ENCODE data around the gene CALD1. TPM values are rescaled to one million over a fixed set of nuclear protein-coding genes. Genes with fewer than 3 reads are reported as not detected.

CALD1 gene
- total RNA-seq, 1 experiment from 2014 or later, result 22.1 TPM

DNA sequence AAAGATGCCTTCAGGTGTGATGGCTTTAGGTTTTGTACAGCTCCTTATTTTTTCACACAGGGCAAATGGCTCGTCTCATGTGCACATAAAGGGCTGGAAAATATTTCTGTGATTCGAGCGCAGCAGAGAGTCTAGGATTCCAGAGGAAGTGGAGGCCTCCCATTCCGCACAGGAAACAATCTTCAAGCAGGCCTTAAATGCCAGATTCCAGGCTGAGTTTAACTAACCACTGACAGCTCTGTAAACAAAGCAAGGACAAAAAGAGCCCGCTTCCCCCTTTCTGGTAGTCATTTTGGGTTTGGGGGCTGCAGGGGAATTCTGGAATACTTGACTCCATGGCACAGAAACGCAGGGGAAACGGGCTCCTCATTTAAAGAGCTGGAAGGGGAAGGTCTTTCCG lies 87.2 kb downstream of the CALD1 start:
- TF ChIP-seq EZH2 (IDR thresholded peaks at IDR 0.05; ENCODE audit: low read length, unreplicated experiment) (no peak), CTCF (conservative IDR thresholded peaks at IDR 0.05; ENCODE audit: low read depth, low read length) (no peak), EZH2phosphoT487 (IDR thresholded peaks at IDR 0.05; ENCODE audit: borderline replicate concordance, low read length) (no peak)
- Histone ChIP-seq H3K9ac (ENCODE audit: low read length) (no peak overlapping the region), H3K9me3 (ENCODE audit: low read length) (no peaks in the 10 kb centered on the region), H2AFZ (ENCODE audit: low read length) (no peak overlapping the region), H3K27ac (ENCODE audit: low read length) (no peak overlapping the region), H3F3A (ENCODE audit: low read length, unreplicated experiment) (no peaks in the 10 kb centered on the region), H3K4me3 (ENCODE audit: low read length) (no peak overlapping the region), H3K79me2 (ENCODE audit: low read length) (no peaks in the 10 kb centered on the region), H3K27me3 (ENCODE audit: low read length) (no peaks in the 10 kb centered on the region), H4K20me1 (ENCODE audit: low read length) (no peaks in the 10 kb centered on the region), H3K36me3 (ENCODE audit: low read depth, low read length) (no peaks in the 10 kb centered on the region), H3K4me2 (ENCODE audit: low read length) (no peak overlapping the region), H3K4me1 (ENCODE audit: insufficient read depth, low read length) (no peaks in the 10 kb centered on the region), H3K9me2 (replicated peaks; ENCODE audit: low read length) (no peaks in the 10 kb centered on the region)
- no TSS peak for BruUV-seq (replicated peaks)
- ATAC-seq (no peak), DNase-seq (no peak)
- ChIA-PET CTCF (no interaction called here), POLR2A (ENCODE audit: unreplicated experiment) (no interaction called here)
- intact Hi-C loops (cut with micrococcal nuclease), result no loop called here

- H3K9me2 ChIP-seq (replicated peaks; ENCODE audit: low read length), result no peaks in the 10 kb centered on the region
- ATAC-seq (no peak), DNase-seq (no peak)
- no peak overlapping the region for H3K9ac ChIP-seq (ENCODE audit: low read length)
- H3K36me3 ChIP-seq (ENCODE audit: low read depth, low read length), result no peaks in the 10 kb centered on the region
- TF ChIP-seq CTCF (conservative IDR thresholded peaks at IDR 0.05; ENCODE audit: low read depth, low read length) (no peak), EZH2 (IDR thresholded peaks at IDR 0.05; ENCODE audit: low read length, unreplicated experiment) (no peak), EZH2phosphoT487 (IDR thresholded peaks at IDR 0.05; ENCODE audit: borderline replicate concordance, low read length) (no peak)
- BruUV-seq (replicated peaks), result no TSS peak
- no peak overlapping the region for H3K4me2 ChIP-seq (ENCODE audit: low read length)
- no peak overlapping the region for H2AFZ ChIP-seq (ENCODE audit: low read length)
- H3K27ac ChIP-seq (ENCODE audit: low read length), result no peak overlapping the region
- ChIA-PET POLR2A (ENCODE audit: unreplicated experiment) (no interaction called here), CTCF (no interaction called here)
- H4K20me1 ChIP-seq (ENCODE audit: low read length), result no peaks in the 10 kb centered on the region
- H3K79me2 ChIP-seq (ENCODE audit: low read length), result no peaks in the 10 kb centered on the region
- intact Hi-C loops (cut with micrococcal nuclease), result loop anchor here (10.0 kb wide), 1 partner anchor 95 kb away; the partner anchor contains the start of gene CALD1
- H3K9me3 ChIP-seq (ENCODE audit: low read length), result no peaks in the 10 kb centered on the region
- H3K27me3 ChIP-seq (ENCODE audit: low read length), result no peaks in the 10 kb centered on the region
- peaks cover 4% of the 10 kb centered on the region; the same call in 1 of the 2 replicates for H3K4me1 ChIP-seq (ENCODE audit: insufficient read depth, low read length)
- no peak overlapping the region for H3K4me3 ChIP-seq (ENCODE audit: low read length)
- H3F3A ChIP-seq (ENCODE audit: low read length, unreplicated experiment), result no peaks in the 10 kb centered on the region
These were observed 90.7 kb downstream of the CALD1 start for GRCh38 chr7:134870156-134870555.

GRCh38 chr7:134870781-134871180 lies 91.3 kb downstream of the CALD1 start:
- H3K36me3 ChIP-seq (ENCODE audit: low read depth, low read length), result no peaks in the 10 kb centered on the region
- intact Hi-C loops (cut with micrococcal nuclease), result loop anchor here (10.0 kb wide), 1 partner anchor 96 kb away; the partner anchor contains the start of gene CALD1
- H3K4me3 ChIP-seq (ENCODE audit: low read length), result no peak overlapping the region
- H3K27me3 ChIP-seq (ENCODE audit: low read length), result no peaks in the 10 kb centered on the region
- no peaks in the 10 kb centered on the region for H3F3A ChIP-seq (ENCODE audit: low read length, unreplicated experiment)
- no peaks in the 10 kb centered on the region for H3K79me2 ChIP-seq (ENCODE audit: low read length)
- POLR2A ChIA-PET (ENCODE audit: unreplicated experiment), result no interaction called here
- CTCF ChIA-PET, result no interaction called here
- H3K9me2 ChIP-seq (replicated peaks; ENCODE audit: low read length), result no peaks in the 10 kb centered on the region
- TF ChIP-seq EZH2 (IDR thresholded peaks at IDR 0.05; ENCODE audit: low read length, unreplicated experiment), result no peak
- TF ChIP-seq CTCF (conservative IDR thresholded peaks at IDR 0.05; ENCODE audit: low read depth, low read length), result no peak
- no peak for TF ChIP-seq EZH2phosphoT487 (IDR thresholded peaks at IDR 0.05; ENCODE audit: borderline replicate concordance, low read length)
- no peaks in the 10 kb centered on the region for H4K20me1 ChIP-seq (ENCODE audit: low read length)
- H3K4me1 ChIP-seq (ENCODE audit: insufficient read depth, low read length), result peaks cover 4% of the 10 kb centered on the region; the same call in 1 of the 2 replicates
- ATAC-seq (no peak), DNase-seq (no peak)
- H3K9ac ChIP-seq (ENCODE audit: low read length), result no peak overlapping the region
- no peak overlapping the region for H3K27ac ChIP-seq (ENCODE audit: low read length)
- H3K4me2 ChIP-seq (ENCODE audit: low read length), result no peak overlapping the region
- no peak overlapping the region for H2AFZ ChIP-seq (ENCODE audit: low read length)
- no TSS peak for BruUV-seq (replicated peaks)
- H3K9me3 ChIP-seq (ENCODE audit: low read length), result no peaks in the 10 kb centered on the region

Data from PC-3 (cell line).